M059J (cell line): ENCODE data around the gene SMARCA2. TPM values are rescaled to one million over a fixed set of nuclear protein-coding genes. Genes with fewer than 3 reads are reported as not detected.
"Not testable (repeated sequence)": the region's sequence is repeated elsewhere in the genome, so short reads cannot be mapped to it uniquely, and the experiment has no call there.

Source experiments
- DNase-seq: peaks from one replicate; pipeline ENCODE4 v3.0.0-alpha.2; 2012; ENCODE audit warnings: low read depth
- total RNA-seq: library from RNA; depleted of rRNA; stranded (reverse); fragments of >200 nt; shearing (Covaris generic); gene quantifications from 2 replicates; pipeline ENCODE4 v1.2.3, GENCODE V29; 2014

Gene SMARCA2
- total RNA-seq, 1 experiment from 2014 or later: 75.0 TPM

GRCh38 chr9:2140600-2141223 lies 125.6 kb downstream of the SMARCA2 start:
- DNase-seq: no peak

GRCh38 chr9:2142212-2142611 lies 127.1 kb downstream of the SMARCA2 start:
- no peak for DNase-seq

- DNase-seq: no peak
Measured at GRCh38 chr9:2144619-2145018, 129.5 kb downstream of the SMARCA2 start.

- no peak for DNase-seq
Measured at GRCh38 chr9:2145746-2146145, 130.6 kb downstream of the SMARCA2 start.

- not testable (repeated sequence) for DNase-seq
Measured at GRCh38 chr9:2146700-2147099, 131.6 kb downstream of the SMARCA2 start.

GRCh38 chr9:2150338-2150737 lies 135.2 kb downstream of the SMARCA2 start:
- no peak for DNase-seq

- no peak for DNase-seq
Measured at GRCh38 chr9:2151171-2151570, 136.0 kb downstream of the SMARCA2 start.

- no peak for DNase-seq
Measured at GRCh38 chr9:2152966-2153629, 138.0 kb downstream of the SMARCA2 start.

- DNase-seq: no peak
Measured at GRCh38 chr9:2153630-2154217, 138.6 kb downstream of the SMARCA2 start.

GRCh38 chr9:2154731-2155130 lies 139.6 kb downstream of the SMARCA2 start:
- DNase-seq: no peak

- no peak for DNase-seq
Measured at GRCh38 chr9:2155966-2156365, 140.8 kb downstream of the SMARCA2 start.

- peak; percentile 70 for DNase-seq
Measured at GRCh38 chr9:2157277-2158110, 142.3 kb downstream of the SMARCA2 start.

GRCh38 chr9:2158111-2158610 lies 143.0 kb downstream of the SMARCA2 start:
- DNase-seq: peak; percentile 39

- DNase-seq: no peak
Measured at GRCh38 chr9:2158766-2159430, 143.8 kb downstream of the SMARCA2 start.

- DNase-seq: no peak
Measured at GRCh38 chr9:2159521-2160454, 144.6 kb downstream of the SMARCA2 start.

GRCh38 chr9:2161661-2162060 lies 146.5 kb downstream of the SMARCA2 start:
- DNase-seq: no peak

GRCh38 chr9:2163231-2163885 lies 148.2 kb downstream of the SMARCA2 start:
- DNase-seq: no peak

GRCh38 chr9:2164268-2164667 lies 149.1 kb downstream of the SMARCA2 start:
- DNase-seq: no peak

- no peak for DNase-seq
Measured at GRCh38 chr9:2166203-2166602, 151.1 kb downstream of the SMARCA2 start.

GRCh38 chr9:2169035-2169434 lies 153.9 kb downstream of the SMARCA2 start:
- DNase-seq: no peak
